GM12875 (cell line): Measurements from ENCODE around the gene ACSS2.

Experiments
- H3K4me3 ChIP-seq: one replicate; pipeline ENCODE4 v1.5.1; 2011; ENCODE audit warnings: low read depth, low read length, control low read depth
- CTCF ChIP-seq: IDR thresholded peaks from 2 replicates; pipeline ENCODE4 v1.5.1; 2011; ENCODE audit warnings: low read depth, mild to moderate bottlenecking, control low read depth, inconsistent platforms, low read length, moderate library complexity, borderline replicate concordance; ENCODE audit not compliant: insufficient read depth

Gene ACSS2

GRCh38 chr20:34942301-34942700 is 65.9 kb downstream of the ACSS2 start:
- no peak for TF ChIP-seq CTCF
- no peak overlapping the region for H3K4me3 ChIP-seq

- no peak overlapping the region for H3K4me3 ChIP-seq
- TF ChIP-seq CTCF: no peak
Observed at GRCh38 chr20:34943808-34944567, 67.6 kb downstream of the ACSS2 start.

- no peak for TF ChIP-seq CTCF
- H3K4me3 ChIP-seq: no peak overlapping the region
Observed at GRCh38 chr20:34945315-34946077, 69.1 kb downstream of the ACSS2 start.

- no peak overlapping the region for H3K4me3 ChIP-seq
- TF ChIP-seq CTCF: no peak
Observed at GRCh38 chr20:34946661-34947060, 70.2 kb downstream of the ACSS2 start.

- H3K4me3 ChIP-seq: no peak overlapping the region
- no peak for TF ChIP-seq CTCF
Observed at GRCh38 chr20:34947336-34947735, 70.9 kb downstream of the ACSS2 start.

- no peak overlapping the region for H3K4me3 ChIP-seq
- no peak for TF ChIP-seq CTCF
Observed at GRCh38 chr20:34948030-34948429, 71.6 kb downstream of the ACSS2 start.

GRCh38 chr20:34949120-34949519 is 72.7 kb downstream of the ACSS2 start:
- no peak overlapping the region for H3K4me3 ChIP-seq
- no peak for TF ChIP-seq CTCF
